NT2/D1 (cell line): ENCODE results near the gene DLGAP3.

Experiments used
- SUZ12 ChIP-seq: IDR thresholded peaks from 2 replicates; pipeline ENCODE4 v1.6.1; 2011; ENCODE audit not compliant: insufficient read length, insufficient read depth; ENCODE audit errors: extremely low read depth
- ZNF274 ChIP-seq: IDR thresholded peaks from 2 replicates; pipeline ENCODE4 v1.6.1; 2011; ENCODE audit warnings: mild to moderate bottlenecking, low read depth, low read length

DNA sequence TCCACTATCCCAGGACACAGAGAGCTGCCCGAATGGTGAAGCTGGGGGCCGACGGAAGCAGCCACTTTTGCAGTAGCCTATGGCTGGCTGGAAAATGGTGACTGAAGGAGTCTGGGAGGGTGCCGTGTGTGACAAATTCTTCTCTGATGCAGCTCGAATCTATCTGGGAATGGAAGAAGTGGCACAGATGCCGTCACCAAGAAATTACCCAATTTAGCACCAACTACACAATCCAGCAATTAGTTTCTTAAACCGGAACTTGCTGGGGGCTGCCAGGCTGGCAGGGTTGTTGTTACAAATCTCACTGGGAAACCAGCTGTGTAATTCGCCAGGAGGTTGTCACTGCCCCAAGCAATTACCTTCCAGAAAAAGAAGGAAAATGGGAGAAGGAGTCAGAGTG is 18.0 kb downstream of the DLGAP3 start:
- TF ChIP-seq SUZ12 = no peak
- TF ChIP-seq ZNF274 = no peak
